Stimulated activated CD8-positive, alpha-beta memory T cell treated with anti-CD3 and anti-CD28 coated beads, Interleukin-15, amount 100 ng/mL, for 1 hour (primary cell): ENCODE measurements around the gene IFITM1.
"Not testable (repeated sequence)": the region's sequence is repeated elsewhere in the genome, so short reads cannot be mapped to it uniquely, and the experiment has no call there.

Experiments used
- DNase-seq: peaks from one replicate; pipeline ENCODE4 v3.0.0-alpha.2; 2020; ENCODE audit warnings: low read depth

The IFITM1 gene

DNA sequence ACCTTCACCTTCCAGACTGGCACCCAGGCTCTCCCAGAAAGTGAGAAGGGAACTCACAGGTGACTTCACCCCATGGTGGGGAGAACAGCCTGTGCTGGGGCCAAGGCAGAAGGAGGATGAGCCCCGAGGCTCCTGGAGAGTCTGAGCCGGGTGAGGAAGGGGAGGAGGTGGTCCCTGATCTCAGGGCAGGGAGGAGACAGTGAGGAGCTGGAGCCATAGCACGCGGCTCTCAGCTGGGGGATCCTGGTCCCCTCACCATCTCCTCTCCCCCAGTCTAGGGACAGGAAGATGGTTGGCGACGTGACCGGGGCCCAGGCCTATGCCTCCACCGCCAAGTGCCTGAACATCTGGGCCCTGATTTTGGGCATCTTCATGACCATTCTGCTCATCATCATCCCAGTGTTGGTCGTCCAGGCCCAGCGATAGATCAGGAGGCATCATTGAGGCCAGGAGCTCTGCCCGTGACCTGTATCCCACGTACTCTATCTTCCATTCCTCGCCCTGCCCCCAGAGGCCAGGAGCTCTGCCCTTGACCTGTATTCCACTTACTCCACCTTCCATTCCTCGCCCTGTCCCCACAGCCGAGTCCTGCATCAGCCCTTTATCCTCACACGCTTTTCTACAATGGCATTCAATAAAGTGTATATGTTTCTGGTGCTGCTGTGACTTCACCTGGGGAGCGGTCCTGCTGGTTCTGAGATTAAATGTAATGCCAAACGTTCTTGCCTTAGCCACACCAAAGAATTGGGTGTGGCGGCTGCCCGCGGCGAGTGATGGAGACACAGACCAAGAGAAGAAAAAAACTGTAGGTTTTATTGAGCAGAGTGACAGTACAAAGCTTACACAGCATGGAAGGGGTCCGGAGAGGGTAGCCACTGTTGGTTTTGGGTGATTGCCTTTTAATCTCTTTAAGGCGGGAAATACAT is 4.8 kb upstream of the IFITM1 start:
- DNase-seq, result not testable (repeated sequence)

DNA sequence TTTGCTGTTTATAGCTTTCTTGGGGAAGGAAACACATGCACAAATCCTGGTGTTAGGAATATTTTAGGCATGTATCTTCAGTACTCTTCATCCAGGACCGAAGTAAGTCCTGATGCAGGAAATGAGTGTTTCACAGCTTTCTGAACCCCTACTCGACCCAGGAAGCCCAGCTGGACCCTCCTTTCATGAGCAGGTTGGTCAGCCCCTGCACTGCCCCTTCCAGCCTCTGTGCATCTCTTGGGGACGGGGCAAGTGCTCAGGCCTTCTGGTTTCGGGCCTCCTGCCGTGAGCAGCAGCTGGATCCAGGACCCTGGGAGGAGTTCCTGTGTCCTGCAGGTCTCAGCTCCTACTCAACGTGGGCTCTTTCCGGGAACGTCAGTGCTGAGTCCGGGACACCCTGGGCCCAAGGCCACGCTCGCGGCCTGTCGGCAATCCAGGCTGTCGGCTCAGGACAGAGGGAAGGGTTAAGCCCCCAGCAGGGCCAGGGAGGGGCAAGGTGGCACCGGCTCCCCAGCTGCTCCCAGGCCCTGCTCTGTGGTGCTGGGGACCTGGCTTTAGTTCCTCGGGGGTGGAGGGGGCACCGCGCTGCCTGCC is 3.8 kb upstream of the IFITM1 start:
- DNase-seq, result not testable (repeated sequence)

DNA sequence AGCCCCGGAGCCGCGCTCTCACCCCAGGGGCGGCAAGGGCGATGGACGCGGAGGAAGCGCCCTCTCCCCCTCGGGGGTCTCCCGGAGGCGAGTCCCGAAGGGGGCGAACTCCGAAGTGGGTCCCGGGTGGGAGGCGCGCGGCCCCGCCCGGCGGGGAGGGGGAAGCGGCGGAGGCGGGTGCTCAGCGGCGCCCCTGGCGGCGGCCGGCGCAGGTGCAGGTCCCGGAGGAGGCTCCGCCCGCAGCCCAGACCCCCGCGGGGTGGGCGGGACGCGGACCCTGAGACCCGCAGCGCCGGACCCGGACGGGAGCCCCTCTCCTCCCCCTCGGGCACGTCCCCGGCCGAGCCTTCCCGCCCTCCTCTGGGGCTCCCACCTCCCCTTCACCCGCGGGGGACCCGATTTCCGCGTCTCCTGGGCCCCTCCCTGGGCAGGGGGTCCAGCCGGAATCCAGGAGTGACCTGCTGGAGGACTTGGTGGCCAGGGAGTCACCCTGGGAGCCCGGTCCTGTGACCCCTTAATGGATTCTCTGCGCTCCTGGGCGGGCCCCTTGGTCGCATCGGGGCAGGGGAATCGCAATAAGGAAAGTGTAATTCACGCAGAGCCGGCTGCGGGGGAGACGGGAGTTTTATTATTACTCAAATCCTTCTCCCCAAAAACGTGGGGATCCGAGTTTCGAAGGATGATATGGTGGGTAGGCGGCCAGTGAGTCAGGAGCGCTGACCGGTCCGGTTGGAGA is 2.7 kb upstream of the IFITM1 start:
- not testable (repeated sequence) for DNase-seq

DNA sequence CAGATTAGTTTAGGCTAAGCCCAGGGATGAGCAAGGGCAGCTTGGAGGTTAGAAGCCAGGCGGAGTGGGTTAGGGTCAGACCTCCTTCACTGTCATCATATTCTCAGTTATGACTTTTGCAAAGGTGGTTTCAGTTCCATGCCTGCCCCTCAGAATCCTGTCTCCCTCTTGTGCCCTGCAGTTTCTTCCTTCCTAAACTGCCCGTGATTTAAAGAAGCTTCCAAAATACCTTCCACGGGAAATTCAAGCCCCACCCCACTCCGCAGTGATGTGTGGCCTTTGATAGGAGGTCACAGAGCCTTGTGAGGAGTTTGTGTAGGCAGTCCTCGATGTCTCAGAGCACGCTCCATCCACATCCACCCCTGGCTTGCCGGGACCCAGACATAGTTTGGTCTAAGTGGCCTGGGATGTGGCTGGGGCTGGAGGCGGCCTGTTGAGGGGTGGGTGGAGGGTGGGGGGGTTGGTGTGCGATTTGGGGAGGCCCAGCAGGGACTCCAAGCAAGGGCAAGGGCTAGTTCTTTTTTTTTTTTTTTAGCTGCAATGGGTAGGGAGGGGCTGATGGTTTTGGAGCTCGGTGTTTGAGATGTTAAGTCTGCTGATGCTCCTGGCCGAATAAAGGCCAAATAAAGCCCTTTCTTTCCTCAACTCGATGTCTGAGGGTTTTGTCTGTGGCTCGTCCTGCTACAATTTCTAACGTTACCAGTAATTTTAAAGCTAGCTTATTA is 1.6 kb upstream of the IFITM1 start:
- DNase-seq, result no peak

DNA sequence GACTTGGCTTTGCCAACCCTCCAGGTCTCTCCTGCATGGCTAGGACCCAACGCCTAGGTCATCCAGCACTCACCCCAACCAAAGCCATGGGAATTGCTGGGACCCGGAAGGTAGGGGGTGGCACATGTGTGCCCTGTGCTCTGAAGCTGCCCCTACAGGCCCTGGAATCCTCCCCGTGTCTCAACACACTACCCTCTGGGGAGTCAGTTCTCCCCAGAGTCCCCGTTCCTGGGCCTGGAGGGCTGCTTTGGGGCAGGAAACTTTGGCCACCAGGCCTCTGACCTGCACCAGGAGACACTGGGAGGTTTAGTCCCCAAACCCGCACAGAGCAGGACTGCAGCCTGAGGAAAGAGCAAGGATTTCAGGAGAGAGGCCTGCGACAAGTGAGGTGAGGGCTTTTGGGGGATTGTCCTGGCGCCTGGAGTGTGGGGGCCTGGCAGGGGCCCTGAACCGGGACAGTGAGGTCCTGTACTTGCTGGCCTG is 495 bp upstream of the IFITM1 start:
- no peak for DNase-seq

DNA sequence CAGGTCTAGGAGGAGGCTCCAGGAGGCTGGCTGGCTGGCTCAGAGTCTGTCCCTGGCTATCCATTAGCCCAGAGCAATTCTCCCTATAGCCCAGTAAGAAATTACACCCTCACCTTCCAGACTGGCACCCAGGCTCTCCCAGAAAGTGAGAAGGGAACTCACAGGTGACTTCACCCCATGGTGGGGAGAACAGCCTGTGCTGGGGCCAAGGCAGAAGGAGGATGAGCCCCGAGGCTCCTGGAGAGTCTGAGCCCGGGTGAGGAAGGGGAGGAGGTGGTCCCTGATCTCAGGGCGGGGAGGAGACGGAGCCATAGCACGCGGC is 675 bp downstream of the IFITM1 start:
- DNase-seq, result not testable (repeated sequence)

DNA sequence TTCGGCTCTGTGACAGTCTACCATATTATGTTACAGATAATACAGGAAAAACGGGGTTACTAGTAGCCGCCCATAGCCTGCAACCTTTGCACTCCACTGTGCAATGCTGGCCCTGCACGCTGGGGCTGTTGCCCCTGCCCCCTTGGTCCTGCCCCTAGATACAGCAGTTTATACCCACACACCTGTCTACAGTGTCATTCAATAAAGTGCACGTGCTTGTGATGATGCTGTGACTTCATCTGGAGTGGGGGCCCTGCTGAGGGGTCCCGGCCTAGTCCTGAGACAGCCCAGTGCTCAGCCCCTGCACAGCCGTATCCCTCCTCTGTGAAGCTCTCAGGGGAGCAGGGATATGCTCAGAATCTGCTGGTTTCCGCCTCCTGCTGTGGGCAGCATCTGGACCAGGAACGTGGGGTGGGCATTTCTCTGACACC is 1.2 kb downstream of the IFITM1 start:
- DNase-seq, result no peak

DNA sequence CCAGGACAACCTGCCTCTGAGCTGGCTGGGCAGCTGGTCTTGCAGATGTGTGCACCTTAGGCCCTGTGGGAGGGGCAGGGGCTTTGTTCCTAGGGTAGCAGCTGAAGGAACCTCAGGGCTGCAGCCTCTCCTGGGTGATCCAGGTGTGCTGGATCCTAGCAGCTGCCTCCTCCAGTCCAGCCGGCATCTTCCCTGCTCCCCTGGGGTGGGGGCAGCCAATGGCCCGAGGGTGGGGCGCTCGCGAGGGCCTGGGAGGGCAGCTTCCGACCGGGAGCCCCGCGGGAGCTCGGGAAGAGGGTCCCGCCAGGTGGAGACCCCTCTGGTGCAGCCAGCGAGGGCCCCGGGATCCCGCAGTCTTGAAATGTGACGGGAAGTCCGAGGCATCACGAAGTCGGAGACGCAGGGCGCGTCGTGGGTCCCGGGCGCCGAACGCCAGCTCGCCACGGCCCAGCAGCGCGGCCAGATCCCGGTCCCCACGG is 1.7 kb downstream of the IFITM1 start:
- no peak for DNase-seq

DNA sequence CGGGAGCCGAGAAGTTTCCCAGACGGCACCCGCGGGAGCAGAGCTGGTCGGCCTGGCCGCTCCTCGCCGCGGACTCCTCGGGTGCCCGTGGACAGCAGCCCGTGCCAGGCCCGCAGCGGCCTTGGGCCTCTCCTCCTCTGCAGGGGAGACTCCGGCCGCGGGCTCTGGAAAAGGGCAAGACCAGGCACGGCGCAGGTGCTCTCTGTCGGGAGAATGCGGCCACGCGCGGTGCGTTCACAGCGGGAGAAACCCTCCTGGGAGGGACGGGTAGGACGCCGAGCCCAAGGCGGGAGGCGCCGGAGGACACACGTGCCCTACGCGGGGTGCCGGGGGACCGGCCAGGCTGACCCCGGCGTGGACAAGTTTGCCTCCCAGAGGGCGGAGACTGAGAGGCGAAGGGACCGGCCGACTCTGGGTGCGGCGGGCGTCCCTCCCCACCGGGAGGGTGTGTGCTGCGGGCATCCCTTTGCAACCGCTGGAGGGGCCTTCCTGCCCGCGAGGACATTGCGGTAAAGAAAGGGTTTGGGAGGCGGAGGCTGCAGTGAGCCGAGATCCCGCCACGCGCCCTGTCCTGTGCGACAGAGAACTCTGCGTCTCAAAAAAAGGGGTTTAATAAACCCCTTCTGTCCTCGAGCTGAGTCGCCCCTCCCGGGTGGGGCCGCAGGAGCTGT is 2.3 kb downstream of the IFITM1 start:
- no peak for DNase-seq

DNA sequence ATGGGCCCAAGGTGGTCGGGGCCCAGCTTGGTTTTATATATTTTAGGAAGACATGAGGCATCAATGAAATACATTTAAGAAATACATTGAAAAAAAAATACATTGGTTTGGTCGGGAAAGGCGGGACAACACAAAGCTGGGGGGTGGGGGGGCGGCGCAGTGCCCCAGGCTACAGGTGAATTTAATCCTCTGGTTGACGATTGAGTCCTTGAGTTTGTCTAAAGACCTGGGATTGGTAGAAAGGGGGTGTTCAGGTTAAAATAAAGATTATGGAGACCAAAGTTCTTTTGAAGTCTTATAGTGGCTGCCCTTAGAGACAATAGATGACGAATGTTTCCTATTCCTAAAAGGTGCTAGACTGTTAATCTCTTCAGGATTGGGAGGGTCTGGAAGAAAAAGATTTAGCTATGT is 3.1 kb downstream of the IFITM1 start:
- no peak for DNase-seq

DNA sequence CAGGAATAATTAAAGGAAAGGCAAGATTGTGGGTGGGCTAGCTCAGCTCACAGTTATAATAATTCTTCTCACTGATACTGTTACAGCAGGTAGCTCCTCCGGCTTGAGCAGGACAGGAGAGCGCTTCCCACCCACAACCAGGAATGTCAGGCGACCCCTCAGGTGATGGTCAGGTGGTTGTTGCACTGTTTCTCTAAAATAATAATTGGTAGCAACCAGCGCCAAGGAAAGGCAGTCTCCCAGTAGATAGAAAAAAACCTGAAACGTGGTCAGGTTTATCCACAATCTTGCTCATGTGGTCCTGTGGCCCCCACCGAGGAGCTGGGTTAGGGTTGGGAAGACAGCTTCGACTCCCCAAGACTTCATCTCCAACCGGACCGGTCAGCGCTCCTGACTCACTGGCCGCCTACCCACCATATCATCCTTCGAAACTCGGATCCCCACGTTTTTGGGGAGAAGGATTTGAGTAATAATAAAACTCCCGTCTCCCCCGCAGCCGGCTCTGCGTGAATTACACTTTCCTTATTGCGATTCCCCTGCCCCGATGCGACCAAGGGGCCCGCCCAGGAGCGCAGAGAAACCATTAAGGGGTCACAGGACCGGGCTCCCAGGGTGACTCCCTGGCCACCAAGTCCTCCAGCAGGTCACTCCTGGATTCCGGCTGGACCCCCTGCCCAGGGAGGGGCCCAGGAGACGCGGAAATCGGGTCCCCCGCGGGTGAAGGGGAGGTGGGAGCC is 4.0 kb downstream of the IFITM1 start:
- not testable (repeated sequence) for DNase-seq

DNA sequence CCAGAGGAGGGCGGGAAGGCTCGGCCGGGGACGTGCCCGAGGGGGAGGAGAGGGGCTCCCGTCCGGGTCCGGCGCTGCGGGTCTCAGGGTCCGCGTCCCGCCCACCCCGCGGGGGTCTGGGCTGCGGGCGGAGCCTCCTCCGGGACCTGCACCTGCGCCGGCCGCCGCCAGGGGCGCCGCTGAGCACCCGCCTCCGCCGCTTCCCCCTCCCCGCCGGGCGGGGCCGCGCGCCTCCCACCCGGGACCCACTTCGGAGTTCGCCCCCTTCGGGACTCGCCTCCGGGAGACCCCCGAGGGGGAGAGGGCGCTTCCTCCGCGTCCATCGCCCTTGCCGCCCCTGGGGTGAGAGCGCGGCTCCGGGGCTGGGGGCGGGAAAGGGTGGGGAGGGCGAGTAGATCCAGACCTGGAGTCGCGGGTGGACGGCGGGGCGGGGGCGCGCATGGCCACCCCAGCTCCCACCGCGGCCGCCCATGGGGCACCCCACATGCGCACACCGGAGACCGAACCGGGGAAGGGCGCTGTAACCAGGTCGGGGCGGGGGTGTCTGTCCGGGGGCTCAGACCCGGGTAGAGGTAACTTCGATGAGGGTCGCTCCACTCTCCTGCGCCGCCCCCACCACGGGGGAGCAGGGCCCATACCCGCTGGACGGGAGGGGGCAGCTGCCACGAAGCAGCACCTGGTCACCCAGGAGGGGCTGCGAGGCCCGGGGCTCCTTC is 4.7 kb downstream of the IFITM1 start:
- not testable (repeated sequence) for DNase-seq

DNA sequence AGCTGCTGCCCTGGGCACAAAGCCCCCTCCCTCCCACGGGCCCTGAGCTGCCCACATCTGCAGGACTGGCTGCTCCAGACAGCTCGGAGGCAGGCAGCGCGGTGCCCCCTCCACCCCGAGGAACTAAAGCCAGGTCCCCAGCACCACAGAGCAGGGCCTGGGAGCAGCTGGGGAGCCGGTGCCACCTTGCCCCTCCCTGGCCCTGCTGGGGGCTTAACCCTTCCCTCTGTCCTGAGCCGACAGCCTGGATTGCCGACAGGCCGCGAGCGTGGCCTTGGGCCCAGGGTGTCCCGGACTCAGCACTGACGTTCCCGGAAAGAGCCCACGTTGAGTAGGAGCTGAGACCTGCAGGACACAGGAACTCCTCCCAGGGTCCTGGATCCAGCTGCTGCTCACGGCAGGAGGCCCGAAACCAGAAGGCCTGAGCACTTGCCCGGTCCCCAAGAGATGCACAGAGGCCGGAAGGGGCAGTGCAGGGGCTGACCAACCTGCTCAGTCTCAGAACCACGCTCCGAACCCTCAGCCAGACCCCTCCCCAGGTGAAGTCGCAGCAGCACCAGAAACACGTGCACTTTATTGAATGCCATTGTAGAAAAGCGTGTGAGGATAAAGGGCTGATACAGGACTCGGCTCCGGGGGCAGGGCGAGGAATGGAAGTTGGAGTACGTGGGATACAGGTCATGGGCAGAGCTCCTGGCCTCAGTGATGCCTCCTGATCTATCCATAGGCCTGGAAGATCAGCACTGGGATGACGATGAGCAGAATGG is 5.5 kb downstream of the IFITM1 start:
- not testable (repeated sequence) for DNase-seq

DNA sequence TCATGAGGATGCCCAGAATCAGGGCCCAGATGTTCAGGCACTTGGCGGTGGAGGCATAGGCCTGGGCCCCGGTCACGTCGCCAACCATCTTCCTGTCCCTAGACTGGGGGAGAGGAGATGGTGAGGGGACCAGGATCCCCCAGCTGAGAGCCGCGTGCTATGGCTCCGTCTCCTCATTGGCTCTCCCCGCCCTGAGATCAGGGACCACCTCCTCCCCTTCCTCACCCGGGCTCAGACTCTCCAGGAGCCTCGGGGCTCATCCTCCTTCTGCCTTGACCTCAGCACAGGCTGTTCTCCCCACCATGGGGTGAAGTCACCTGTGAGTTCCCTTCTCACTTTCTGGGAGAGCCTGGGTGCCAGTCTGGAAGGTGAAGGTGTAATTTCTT is 6.0 kb downstream of the IFITM1 start:
- DNase-seq, result not testable (repeated sequence)

DNA sequence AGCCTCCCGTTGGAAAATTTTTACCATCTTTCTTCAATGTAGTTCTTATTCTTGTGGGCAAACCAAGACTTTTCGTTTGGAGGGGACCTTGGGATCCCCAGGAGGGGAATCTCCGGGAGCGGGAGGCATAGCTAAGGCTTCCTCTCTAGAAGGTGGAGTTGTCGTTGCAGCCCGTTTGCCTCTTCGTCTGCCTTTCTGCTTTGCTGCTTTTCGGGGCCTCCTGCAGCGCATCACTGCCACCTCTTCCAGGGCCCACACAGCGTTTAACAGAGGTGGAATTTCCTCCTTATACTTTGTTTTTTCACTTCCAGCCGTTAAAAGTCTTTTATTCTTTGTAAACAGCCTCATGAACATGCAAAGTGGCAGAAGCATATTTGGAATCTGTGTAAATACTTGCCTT is 10.3 kb downstream of the IFITM1 start:
- DNase-seq, result no peak

DNA sequence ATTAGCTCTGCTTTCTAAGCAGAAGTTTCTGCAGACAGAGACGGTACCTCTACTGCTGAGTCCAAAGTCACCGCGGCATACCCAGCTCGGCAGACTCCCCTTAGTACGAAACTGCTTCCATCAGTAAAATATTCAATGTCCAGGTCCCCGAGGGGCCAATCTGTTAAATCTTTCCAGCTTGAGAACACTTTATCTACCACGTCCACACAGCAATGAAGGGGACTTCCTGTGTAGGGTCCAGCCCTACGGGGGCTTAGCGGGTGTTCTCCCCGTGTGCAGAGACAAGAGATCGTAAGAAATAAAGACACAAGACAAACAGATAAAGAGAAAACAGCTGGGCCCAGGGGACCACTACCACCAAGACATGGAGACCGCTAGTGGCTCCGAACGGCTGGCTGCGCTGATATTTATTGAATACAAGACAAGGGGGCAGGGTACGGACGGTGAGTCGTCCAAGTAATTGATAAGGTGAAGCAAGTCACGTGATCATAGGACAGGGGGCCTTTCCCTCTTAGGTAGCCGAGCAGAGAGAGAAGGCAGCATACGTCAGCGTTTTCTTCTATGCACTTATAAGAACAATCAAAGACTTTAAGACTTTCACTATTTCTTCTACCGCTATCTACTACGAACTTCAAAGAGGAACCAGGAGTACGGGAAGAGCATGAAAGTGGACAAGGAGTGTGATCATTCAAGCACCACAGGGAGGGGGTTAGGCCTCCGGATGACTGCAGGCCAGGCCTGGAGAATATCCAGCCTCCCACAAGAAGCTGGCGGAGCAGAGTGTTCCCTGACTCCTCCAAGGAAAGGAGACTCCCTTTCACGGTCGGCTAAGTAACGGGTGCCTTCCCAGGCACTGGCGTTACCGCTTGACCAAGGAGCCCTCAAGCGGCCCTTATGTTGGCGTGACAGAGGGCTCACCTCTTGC is 11.0 kb downstream of the IFITM1 start:
- DNase-seq, result not testable (repeated sequence)

DNA sequence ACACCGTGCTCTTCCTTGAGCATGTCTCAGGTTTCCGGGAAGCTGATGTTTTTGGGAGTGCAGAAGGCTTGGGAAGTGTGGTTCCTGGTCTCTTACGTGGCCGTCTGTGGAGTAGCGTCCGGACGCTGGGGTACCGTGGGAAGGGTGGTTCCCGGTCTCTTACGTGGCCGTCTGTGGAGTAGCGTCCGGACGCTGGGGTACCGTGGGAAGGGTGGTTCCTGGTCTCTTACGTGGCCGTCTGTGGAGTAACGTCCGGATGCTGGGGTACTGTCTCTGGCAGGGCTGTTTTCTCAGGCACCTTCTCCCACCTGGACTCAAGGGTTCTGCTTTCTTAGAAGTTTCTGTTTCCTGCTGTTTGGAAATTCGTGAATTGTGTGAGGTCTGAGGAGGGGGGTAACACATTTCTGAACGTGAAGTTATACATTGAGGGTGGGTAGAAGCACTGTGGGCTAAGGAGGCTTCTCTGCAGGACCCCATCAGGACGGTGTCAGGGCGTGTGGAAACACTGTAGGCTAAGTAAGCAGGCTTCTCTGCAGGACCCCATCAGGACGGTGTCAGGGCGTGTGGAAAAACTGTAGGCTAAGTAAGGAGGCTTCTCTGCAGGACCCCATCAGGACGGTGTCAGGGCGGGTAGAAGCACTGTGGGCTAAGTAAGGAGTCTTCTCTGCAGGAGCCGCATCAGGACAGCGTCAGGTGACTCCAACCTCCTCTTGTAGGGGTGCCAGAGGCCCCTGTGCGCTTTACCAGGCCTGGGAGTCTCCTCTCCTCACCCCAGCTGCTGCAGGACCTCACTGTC is 12.2 kb downstream of the IFITM1 start:
- DNase-seq, result no peak

DNA sequence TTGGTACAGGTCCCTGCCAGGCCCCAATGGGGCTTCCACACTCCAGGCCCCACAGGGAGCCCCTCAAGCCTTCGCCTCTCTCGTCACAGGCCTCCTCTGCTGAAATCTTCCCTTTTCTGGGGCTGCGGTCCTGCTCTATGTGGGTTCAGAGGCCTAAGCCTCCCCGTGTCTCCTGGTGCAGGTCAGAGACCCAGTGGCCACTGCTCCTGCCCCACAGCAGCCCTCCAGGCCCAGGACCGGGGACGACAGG is 12.7 kb downstream of the IFITM1 start:
- no peak for DNase-seq
